Thyroid gland (tissue), 4 donors: ENCODE results near the gene CFDP1. TPM values are rescaled to one million over a fixed set of nuclear protein-coding genes. Genes with fewer than 3 reads are reported as not detected.

Source experiments
- DNase-seq, 2 donors: peaks; one replicate each; pipeline ENCODE4 v3.0.0-alpha.2; 2019
- H3K27ac ChIP-seq, 3 donors: fragments of 200-600 bp; sonication (generic); 1 replicate in 2 of 3; 2 replicates in 1 of 3; pipeline ENCODE4 v1.5.1; 2016 to 2019; ENCODE audit warnings: mild to moderate bottlenecking in 1 of 3, moderate library complexity in 1 of 3
- H3K27me3 ChIP-seq: fragments of 200-600 bp; sonication (generic); one replicate; pipeline ENCODE4 v1.5.1; 2019
- H3K36me3 ChIP-seq, 2 donors: fragments of 200-600 bp; sonication (generic); one replicate each; pipeline ENCODE4 v1.5.1; 2016 to 2019
- H3K4me1 ChIP-seq, 2 donors: fragments of 200-600 bp; sonication (generic); one replicate each; pipeline ENCODE4 v1.5.1; 2017 to 2019
- H3K4me3 ChIP-seq, 3 donors: fragments of 200-600 bp; sonication (generic); replicated peaks in 1 of 3; 1 replicate in 2 of 3; 2 replicates in 1 of 3; pipeline ENCODE4 v1.5.1; 2016; ENCODE audit warnings: mild to moderate bottlenecking in 1 of 3
- H3K9me3 ChIP-seq: fragments of 200-600 bp; sonication (generic); one replicate; pipeline ENCODE4 v1.5.1; 2017
- POLR2A ChIP-seq, 2 donors: fragments of 450-650 bp; IDR thresholded peaks; one replicate each; pipeline ENCODE4 v1.6.1; 2017; ENCODE audit warnings: antibody characterized with exemption in 2 of 2, mild to moderate bottlenecking in 2 of 2, moderate library complexity in 1 of 2
- WGBS, 2 donors: methylation state at CpG; one replicate each; pipeline ENCODE4 v1.1.5; 2017; 5-methylcytosine and 5-hydroxymethylcytosine counted together
- intact Hi-C: fragments of 100-400 bp; cut with DNase I; formaldehyde crosslinking; loops from one replicate; pipeline ENCODE4 v1.15.1; 2023
- total RNA-seq, 4 donors: library from RNA; depleted of rRNA; stranded (reverse); fragments of >200 nt; gene quantifications; one replicate each; pipeline ENCODE4 v1.2.3, GENCODE V29; 2016
- TF ChIP-seq, protein P1 (sequence below), 6 experiments: fragments of 200-600 bp in 3 of 6; fragments of 450-650 bp in 3 of 6; sonication (generic) in 3 of 6; IDR thresholded peaks; one replicate each; pipeline ENCODE4 v1.5.1; 2016 to 2019; ENCODE audit warnings: antibody characterized with exemption in 6 of 6, mild to moderate bottlenecking in 2 of 6, inconsistent platforms in 1 of 6, moderate library complexity in 1 of 6

The CFDP1 gene
- total RNA-seq, 4 donors from 2014 or later = 50.5 to 77.9 (median 60.7) TPM

DNA sequence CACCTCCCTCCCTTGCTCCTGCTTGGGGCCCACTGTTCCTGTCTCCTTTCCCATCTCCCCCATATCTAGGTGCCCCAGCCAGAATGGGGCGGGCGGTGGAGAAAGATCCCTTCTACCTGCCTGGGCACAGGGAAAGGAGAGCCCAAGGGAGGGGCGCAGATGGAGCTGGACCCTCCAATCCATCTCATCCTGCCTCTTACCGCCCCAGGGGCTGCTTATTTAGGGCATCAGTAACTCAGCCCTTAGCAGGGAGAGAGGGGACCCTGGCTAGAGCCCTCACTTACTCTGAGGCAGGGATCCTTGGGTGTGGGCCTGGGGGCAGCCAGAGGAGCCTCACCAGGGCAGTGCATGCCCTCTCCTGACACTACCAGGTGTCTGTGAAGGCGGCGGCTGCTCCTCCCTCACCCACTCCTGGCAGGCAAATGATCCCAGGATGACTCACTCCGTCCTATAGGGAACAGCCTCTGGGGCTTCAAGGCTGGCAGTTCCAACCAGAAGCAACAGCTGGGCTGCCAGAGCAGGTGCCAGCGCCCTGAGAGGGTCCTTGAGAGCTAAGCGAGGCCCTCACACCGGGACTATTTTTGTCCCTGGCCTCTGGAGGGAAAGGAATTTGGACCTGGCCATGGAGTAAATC, 165.6 kb downstream of the CFDP1 start:
- Histone ChIP-seq H3K27ac (peak overlapping the region; percentile 91 to 96 (median 94)), H3K27me3 (no peaks in the 10 kb centered on the region), H3K4me1 (peaks cover 39 to 42% of the 10 kb centered on the region in 2 donors), H3K36me3 (no peaks in the 10 kb centered on the region), H3K9me3 (no peaks in the 10 kb centered on the region), H3K4me3 (no peak overlapping the region)
- WGBS, 2 donors = 37 to 44% methylated on average over 7 to 9 of the region's 10 CpGs
- DNase-seq = peak; percentile 97 to 98
- intact Hi-C loops = no loop called here
- TF ChIP-seq, protein P1, sequence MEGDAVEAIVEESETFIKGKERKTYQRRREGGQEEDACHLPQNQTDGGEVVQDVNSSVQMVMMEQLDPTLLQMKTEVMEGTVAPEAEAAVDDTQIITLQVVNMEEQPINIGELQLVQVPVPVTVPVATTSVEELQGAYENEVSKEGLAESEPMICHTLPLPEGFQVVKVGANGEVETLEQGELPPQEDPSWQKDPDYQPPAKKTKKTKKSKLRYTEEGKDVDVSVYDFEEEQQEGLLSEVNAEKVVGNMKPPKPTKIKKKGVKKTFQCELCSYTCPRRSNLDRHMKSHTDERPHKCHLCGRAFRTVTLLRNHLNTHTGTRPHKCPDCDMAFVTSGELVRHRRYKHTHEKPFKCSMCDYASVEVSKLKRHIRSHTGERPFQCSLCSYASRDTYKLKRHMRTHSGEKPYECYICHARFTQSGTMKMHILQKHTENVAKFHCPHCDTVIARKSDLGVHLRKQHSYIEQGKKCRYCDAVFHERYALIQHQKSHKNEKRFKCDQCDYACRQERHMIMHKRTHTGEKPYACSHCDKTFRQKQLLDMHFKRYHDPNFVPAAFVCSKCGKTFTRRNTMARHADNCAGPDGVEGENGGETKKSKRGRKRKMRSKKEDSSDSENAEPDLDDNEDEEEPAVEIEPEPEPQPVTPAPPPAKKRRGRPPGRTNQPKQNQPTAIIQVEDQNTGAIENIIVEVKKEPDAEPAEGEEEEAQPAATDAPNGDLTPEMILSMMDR (IDR thresholded peaks at IDR 0.05) = no peak
- peak in 1 of 2 donors; percentile 63 for TF ChIP-seq POLR2A (IDR thresholded peaks at IDR 0.05)

DNA sequence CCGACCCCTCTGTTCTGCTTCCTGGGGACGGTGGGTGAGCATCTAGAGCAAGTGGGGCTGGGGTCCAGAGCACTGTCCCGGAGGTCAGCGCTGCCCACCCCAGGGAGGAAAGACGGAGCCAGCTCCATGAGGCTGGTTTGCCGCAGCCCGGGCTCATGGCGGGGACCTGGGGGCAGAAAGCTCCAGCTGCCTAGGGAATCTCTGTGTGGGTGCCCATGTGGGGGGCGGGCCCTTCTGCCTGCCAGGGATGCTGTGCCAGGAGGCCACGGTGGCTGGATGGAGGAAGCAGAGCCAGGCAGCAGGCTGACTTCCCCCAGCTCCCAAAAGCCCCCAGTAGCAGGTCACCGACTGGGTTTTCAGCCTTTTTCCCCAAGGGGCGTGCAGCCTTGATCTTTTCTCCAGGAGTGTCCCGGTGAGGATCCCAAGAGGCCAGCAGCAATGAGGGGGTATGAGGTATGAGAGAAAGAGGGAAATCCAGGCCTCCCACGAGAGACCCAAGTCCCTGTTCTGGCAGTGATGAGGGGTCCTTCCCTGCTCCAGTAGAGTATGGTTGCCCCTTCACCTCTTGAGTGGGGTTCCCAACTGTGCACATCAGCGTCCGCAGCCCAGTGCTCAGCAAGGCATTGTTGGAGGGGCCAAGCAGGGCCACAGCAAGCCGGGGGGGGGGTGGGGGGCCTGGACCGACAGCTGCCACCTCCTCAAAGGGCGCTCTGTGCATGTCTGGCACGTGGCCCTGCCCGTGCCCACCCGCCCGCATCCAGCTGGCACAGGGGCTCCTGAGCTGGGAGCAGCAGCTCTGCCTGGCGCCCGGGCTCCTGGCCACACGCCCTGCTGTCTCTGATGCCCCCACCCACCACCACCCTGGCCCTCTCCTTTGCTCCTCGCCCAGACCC, 166.3 kb downstream of the CFDP1 start:
- peak; percentile 75 to 76 for DNase-seq
- Histone ChIP-seq H3K4me1 (peaks cover 47 to 50% of the 10 kb centered on the region in 2 donors), H3K27me3 (no peaks in the 10 kb centered on the region), H3K27ac (peak overlapping the region; percentile 94 to 98 (median 96)), H3K36me3 (no peaks in the 10 kb centered on the region), H3K9me3 (no peaks in the 10 kb centered on the region), H3K4me3 (no peak overlapping the region)
- no peak for TF ChIP-seq POLR2A (IDR thresholded peaks at IDR 0.05)
- intact Hi-C loops = no loop called here
- WGBS, 2 donors = 62 to 80% methylated on average over 8 to 15 of the region's 27 CpGs

DNA sequence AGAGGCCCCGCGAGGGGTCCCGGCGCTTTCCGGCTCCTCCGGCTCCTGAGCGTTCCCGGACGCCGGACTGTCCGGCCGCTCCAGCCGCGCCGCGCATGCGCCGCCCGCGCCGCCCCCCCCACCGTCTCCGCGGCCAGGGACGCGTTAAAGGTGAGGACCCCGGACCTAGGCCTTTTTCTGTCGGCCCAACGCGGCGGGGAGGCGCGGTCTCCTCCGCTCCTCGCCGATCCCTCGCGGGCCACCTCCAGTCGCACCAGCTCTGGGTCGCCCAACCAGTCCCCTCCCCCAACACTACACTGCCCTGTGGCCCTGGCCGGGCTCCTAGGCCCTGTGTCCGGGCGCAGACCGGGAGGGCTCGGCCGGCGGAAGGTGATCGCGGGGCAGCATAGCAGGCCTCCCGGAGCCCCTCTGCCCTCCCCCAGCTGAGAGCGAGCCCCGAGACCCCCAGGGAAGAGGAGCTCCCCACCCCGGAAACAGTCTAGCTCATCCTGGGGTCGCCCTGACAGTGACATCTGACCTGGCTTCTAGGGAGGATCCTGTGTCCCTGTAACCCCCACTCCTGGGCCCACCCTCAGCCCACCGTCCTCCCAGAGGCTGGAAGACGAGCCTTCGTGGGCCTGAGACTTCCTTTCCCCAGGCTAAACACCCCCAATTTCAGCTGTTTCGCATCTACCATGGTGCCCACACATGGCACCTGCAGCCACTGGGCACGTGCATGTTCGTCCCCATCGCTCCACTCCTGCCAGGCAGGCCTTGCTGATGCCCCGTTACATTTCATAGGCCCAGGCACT, 167.2 kb downstream of the CFDP1 start:
- intact Hi-C loops = no loop called here
- H3K4me1 ChIP-seq = peaks cover 48 to 58% of the 10 kb centered on the region in 2 donors
- peak; percentile 78 to 83 for DNase-seq
- no peaks in the 10 kb centered on the region for H3K36me3 ChIP-seq
- TF ChIP-seq, protein P1 (IDR thresholded peaks at IDR 0.05) = peak in 1 of 6 experiments; percentile 24
- peak in 1 of 2 donors; percentile 84 for TF ChIP-seq POLR2A (IDR thresholded peaks at IDR 0.05)
- H3K9me3 ChIP-seq = no peaks in the 10 kb centered on the region
- H3K4me3 ChIP-seq = peak overlapping the region; percentile 46 to 89 (median 63)
- peak overlapping the region; percentile 67 to 98 (median 94) for H3K27ac ChIP-seq
- no peaks in the 10 kb centered on the region for H3K27me3 ChIP-seq
- 33 to 77% methylated on average over 7 to 23 of the region's 62 CpGs for WGBS, 2 donors

DNA sequence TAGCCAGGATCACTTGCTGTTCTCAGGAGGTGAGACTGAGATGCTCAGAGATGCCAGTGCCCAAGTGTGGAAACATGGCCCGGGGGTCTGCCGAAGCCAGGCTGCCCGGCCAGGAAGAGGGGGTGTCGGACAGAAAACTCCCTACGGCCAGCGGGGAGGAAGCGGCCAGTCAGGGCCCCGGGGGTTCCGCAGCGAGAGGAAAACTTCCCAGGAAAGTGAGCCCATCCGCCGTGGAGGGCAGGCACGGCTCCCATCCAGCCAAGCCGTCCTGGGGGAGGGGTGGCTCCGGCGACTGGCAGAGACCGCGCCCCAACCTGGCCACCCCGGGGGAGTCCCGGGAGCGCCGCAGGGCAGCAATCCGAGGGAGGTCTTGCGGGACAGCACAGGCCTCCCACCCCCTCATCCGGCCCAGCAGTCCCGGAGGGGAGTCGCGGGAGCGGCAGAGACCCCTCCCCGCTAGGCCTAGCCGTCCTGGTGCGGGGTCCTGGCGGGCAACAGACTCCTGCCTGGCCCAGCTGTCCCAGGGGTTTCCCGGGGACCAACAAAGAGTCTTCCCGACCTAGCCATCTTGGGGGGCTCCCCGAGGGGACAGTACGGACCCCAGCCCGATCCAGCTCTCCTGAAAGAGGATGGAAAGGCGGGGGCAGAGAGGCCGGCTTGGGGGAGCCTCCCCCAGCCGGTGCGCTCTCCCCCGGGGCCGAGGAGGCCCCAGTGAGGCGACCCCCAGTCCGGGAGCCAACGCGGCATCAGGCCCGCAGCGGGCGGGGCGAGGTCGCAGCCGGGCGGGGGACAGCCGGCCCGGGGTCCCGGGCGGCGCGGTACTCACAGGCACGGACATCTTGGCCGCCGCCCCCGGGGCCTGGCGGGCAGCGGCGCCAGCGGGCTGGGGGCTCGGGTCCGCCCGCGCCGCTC, 168.0 kb downstream of the CFDP1 start:
- Histone ChIP-seq H3K4me1 (peaks cover 48 to 59% of the 10 kb centered on the region in 2 donors), H3K27ac (peak overlapping the region; percentile 67 to 98 (median 94)), H3K9me3 (no peaks in the 10 kb centered on the region), H3K36me3 (no peaks in the 10 kb centered on the region), H3K4me3 (peak overlapping the region; percentile 37 to 89 (median 46)), H3K27me3 (no peaks in the 10 kb centered on the region)
- DNase-seq = peak; percentile 77 to 84
- WGBS, 2 donors = 0 to 1% methylated on average over 10 to 13 of the region's 74 CpGs
- TF ChIP-seq POLR2A (IDR thresholded peaks at IDR 0.05) = peak in 1 of 2 donors; percentile 14
- TF ChIP-seq, protein P1 (IDR thresholded peaks at IDR 0.05) = no peak
- intact Hi-C loops = no loop called here
